ENCODE measurements around the gene STARD3.

The STARD3 gene

GRCh38 chr17:39640591-39641031 lies 3.7 kb downstream of the STARD3 start:
- H3K4me1 ChIP-seq (ENCODE audit: control insufficient read depth, insufficient read depth, low read length): peaks cover 9% of the 10 kb centered on the region; the same call in 1 of the 2 replicates

GRCh38 chr17:39641097-39641496 lies 4.2 kb downstream of the STARD3 start:
- DNase-seq (ENCODE audit: low read depth, low spot score): no peak
- Histone ChIP-seq H3K27ac (ENCODE audit: low read length) (no peak overlapping the region), H3K4me3 (ENCODE audit: low read length) (no peak overlapping the region), H3K36me3 (ENCODE audit: control insufficient read depth, insufficient read depth, low read length) (no peaks in the 10 kb centered on the region), H3K9me3 (ENCODE audit: control insufficient read depth, insufficient read depth, low read length) (no peaks in the 10 kb centered on the region), H3K4me1 (ENCODE audit: control insufficient read depth, insufficient read depth, low read length) (peaks cover 7% of the 10 kb centered on the region; the same call in 1 of the 2 replicates), H3K27me3 (ENCODE audit: control insufficient read depth, insufficient read depth, low read length) (no peaks in the 10 kb centered on the region)
- WGBS (ENCODE audit: insufficient coverage, insufficient read length): no CpG with 5 or more reads among the region's 4 CpGs

More at GRCh38 chr17:39640591-39641031, 3.7 kb downstream of the STARD3 start:
- Histone ChIP-seq H3K9me3 (ENCODE audit: control insufficient read depth, insufficient read depth, low read length) (no peaks in the 10 kb centered on the region), H3K27ac (ENCODE audit: low read length) (no peak overlapping the region), H3K36me3 (ENCODE audit: control insufficient read depth, insufficient read depth, low read length) (no peaks in the 10 kb centered on the region), H3K4me3 (ENCODE audit: low read length) (no peak overlapping the region), H3K27me3 (ENCODE audit: control insufficient read depth, insufficient read depth, low read length) (no peaks in the 10 kb centered on the region)
- WGBS (ENCODE audit: insufficient coverage, insufficient read length): no CpG with 5 or more reads among the region's 4 CpGs
- DNase-seq (ENCODE audit: low read depth, low spot score): no peak

GRCh38 chr17:39641883-39642282 lies 4.9 kb downstream of the STARD3 start:
- WGBS (ENCODE audit: insufficient coverage, insufficient read length): no CpG with 5 or more reads among the region's 7 CpGs
- no peak overlapping the region for H3K27ac ChIP-seq (ENCODE audit: low read length)

GRCh38 chr17:39642291-39643074 lies 5.5 kb downstream of the STARD3 start:
- H3K9me3 ChIP-seq (ENCODE audit: control insufficient read depth, insufficient read depth, low read length): no peaks in the 10 kb centered on the region
- no peaks in the 10 kb centered on the region for H3K27me3 ChIP-seq (ENCODE audit: control insufficient read depth, insufficient read depth, low read length)
- H3K36me3 ChIP-seq (ENCODE audit: control insufficient read depth, insufficient read depth, low read length): no peaks in the 10 kb centered on the region
- no peak for DNase-seq (ENCODE audit: low read depth, low spot score)
- H3K27ac ChIP-seq (ENCODE audit: low read length): no peak overlapping the region
- no peak overlapping the region for H3K4me3 ChIP-seq (ENCODE audit: low read length)
- no CpG with 5 or more reads among the region's 9 CpGs for WGBS (ENCODE audit: insufficient coverage, insufficient read length)
- 0 out of 2 replicates have a peak, but pooled peaks cover 6% of the 10 kb centered on the region for H3K4me1 ChIP-seq (ENCODE audit: control insufficient read depth, insufficient read depth, low read length)

More at GRCh38 chr17:39641883-39642282, 4.9 kb downstream of the STARD3 start:
- no peaks in the 10 kb centered on the region for H3K27me3 ChIP-seq (ENCODE audit: control insufficient read depth, insufficient read depth, low read length)
- no peak for DNase-seq (ENCODE audit: low read depth, low spot score)
- H3K4me3 ChIP-seq (ENCODE audit: low read length): no peak overlapping the region
- no peaks in the 10 kb centered on the region for H3K9me3 ChIP-seq (ENCODE audit: control insufficient read depth, insufficient read depth, low read length)
- no peaks in the 10 kb centered on the region for H3K36me3 ChIP-seq (ENCODE audit: control insufficient read depth, insufficient read depth, low read length)
- H3K4me1 ChIP-seq (ENCODE audit: control insufficient read depth, insufficient read depth, low read length): 0 out of 2 replicates have a peak, but pooled peaks cover 6% of the 10 kb centered on the region

GRCh38 chr17:39643271-39643670 lies 6.3 kb downstream of the STARD3 start:
- Histone ChIP-seq H3K27me3 (ENCODE audit: control insufficient read depth, insufficient read depth, low read length) (no peaks in the 10 kb centered on the region), H3K4me1 (ENCODE audit: control insufficient read depth, insufficient read depth, low read length) (0 out of 2 replicates have a peak, but pooled peaks cover 6% of the 10 kb centered on the region), H3K4me3 (ENCODE audit: low read length) (no peak overlapping the region), H3K9me3 (ENCODE audit: control insufficient read depth, insufficient read depth, low read length) (no peaks in the 10 kb centered on the region), H3K36me3 (ENCODE audit: control insufficient read depth, insufficient read depth, low read length) (no peaks in the 10 kb centered on the region), H3K27ac (ENCODE audit: low read length) (no peak overlapping the region)
- WGBS (ENCODE audit: insufficient coverage, insufficient read length): no CpG with 5 or more reads among the region's 4 CpGs
- no peak for DNase-seq (ENCODE audit: low read depth, low spot score)

GRCh38 chr17:39647256-39647655 lies 10.3 kb downstream of the STARD3 start:
- Histone ChIP-seq H3K27me3 (ENCODE audit: control insufficient read depth, insufficient read depth, low read length) (no peaks in the 10 kb centered on the region), H3K9me3 (ENCODE audit: control insufficient read depth, insufficient read depth, low read length) (no peaks in the 10 kb centered on the region), H3K27ac (ENCODE audit: low read length) (no peak overlapping the region), H3K36me3 (ENCODE audit: control insufficient read depth, insufficient read depth, low read length) (no peaks in the 10 kb centered on the region), H3K4me3 (ENCODE audit: low read length) (no peak overlapping the region), H3K4me1 (ENCODE audit: control insufficient read depth, insufficient read depth, low read length) (peaks cover 9% of the 10 kb centered on the region; the same call in 1 of the 2 replicates)
- WGBS (ENCODE audit: insufficient coverage, insufficient read length): no CpG with 5 or more reads among the region's 5 CpGs
- DNase-seq (ENCODE audit: low read depth, low spot score): no peak

GRCh38 chr17:39648616-39649366 lies 11.8 kb downstream of the STARD3 start:
- no peaks in the 10 kb centered on the region for H3K9me3 ChIP-seq (ENCODE audit: control insufficient read depth, insufficient read depth, low read length)
- H3K36me3 ChIP-seq (ENCODE audit: control insufficient read depth, insufficient read depth, low read length): no peaks in the 10 kb centered on the region
- no peaks in the 10 kb centered on the region for H3K27me3 ChIP-seq (ENCODE audit: control insufficient read depth, insufficient read depth, low read length)
- no peak for DNase-seq (ENCODE audit: low read depth, low spot score)
- no peak overlapping the region for H3K4me3 ChIP-seq (ENCODE audit: low read length)
- peaks cover 16% of the 10 kb centered on the region for H3K4me1 ChIP-seq (ENCODE audit: control insufficient read depth, insufficient read depth, low read length)
- no peak overlapping the region for H3K27ac ChIP-seq (ENCODE audit: low read length)
- WGBS (ENCODE audit: insufficient coverage, insufficient read length): no CpG with 5 or more reads among the region's 15 CpGs

- no peaks in the 10 kb centered on the region for H3K27me3 ChIP-seq (ENCODE audit: control insufficient read depth, insufficient read depth, low read length)
- no peak overlapping the region for H3K27ac ChIP-seq (ENCODE audit: low read length)
- no peak overlapping the region for H3K4me3 ChIP-seq (ENCODE audit: low read length)
- no peak for DNase-seq (ENCODE audit: low read depth, low spot score)
- no peaks in the 10 kb centered on the region for H3K36me3 ChIP-seq (ENCODE audit: control insufficient read depth, insufficient read depth, low read length)
- H3K9me3 ChIP-seq (ENCODE audit: control insufficient read depth, insufficient read depth, low read length): no peaks in the 10 kb centered on the region
- H3K4me1 ChIP-seq (ENCODE audit: control insufficient read depth, insufficient read depth, low read length): peaks cover 14% of the 10 kb centered on the region
- WGBS (ENCODE audit: insufficient coverage, insufficient read length): no CpG with 5 or more reads among the region's 11 CpGs
Measured at GRCh38 chr17:39650121-39650579, 13.2 kb downstream of the STARD3 start.

- Histone ChIP-seq H3K4me3 (ENCODE audit: low read length) (no peak overlapping the region), H3K27ac (ENCODE audit: low read length) (no peak overlapping the region), H3K36me3 (ENCODE audit: control insufficient read depth, insufficient read depth, low read length) (no peaks in the 10 kb centered on the region), H3K9me3 (ENCODE audit: control insufficient read depth, insufficient read depth, low read length) (no peaks in the 10 kb centered on the region), H3K27me3 (ENCODE audit: control insufficient read depth, insufficient read depth, low read length) (no peaks in the 10 kb centered on the region), H3K4me1 (ENCODE audit: control insufficient read depth, insufficient read depth, low read length) (peaks cover 14% of the 10 kb centered on the region)
- no peak for DNase-seq (ENCODE audit: low read depth, low spot score)
- no CpG with 5 or more reads among the region's 8 CpGs for WGBS (ENCODE audit: insufficient coverage, insufficient read length)
Measured at GRCh38 chr17:39651923-39652586, 15.1 kb downstream of the STARD3 start.
